ENCODE results near the gene LGALS9. TPM values are rescaled to one million over a fixed set of nuclear protein-coding genes. Genes with fewer than 3 reads are reported as not detected.

Gene LGALS9
- total and polyA plus RNA-seq, 9 of the 15 experiments (the other 6 are each of a cell fraction or from before 2014, with no cell fraction given) = 0.45 to 6.9 (median 2.8) TPM

GRCh38 chr17:27659683-27660082 is 28.7 kb downstream of the LGALS9 start:
- ChIA-PET POLR2A (no interaction called here), CTCF (ENCODE audit: low intra/inter-chr PET ratio) (interaction anchor here (0.6 kb wide), 1 partner anchor 215 kb away, joined by 3 read pairs; no protein-coding TSS in a partner anchor)
- intact Hi-C loops (cut with micrococcal nuclease) (no loop called here), in situ Hi-C loops (cut with MboI) (loop anchor here (5.0 to 10.0 kb wide), 4 partner anchors 85 to 425 kb away; no protein-coding TSS in a partner anchor)
- H3K27me3 ChIP-seq (ENCODE audit: control insufficient read depth in 2 of 2, insufficient read depth in 2 of 2, low read length in 2 of 2) = peaks cover 0 to 5% of the 10 kb centered on the region in 2 experiments; a peak in 1 of 5 replicates
- no peaks in the 10 kb centered on the region for H4K20me1 ChIP-seq (replicated peaks; ENCODE audit: control insufficient read depth, insufficient read depth, low read length)
- BruUV-seq (replicated peaks) = no TSS peak
- H3K79me2 ChIP-seq (ENCODE audit: control insufficient read depth, insufficient read depth, low read length) = no peaks in the 10 kb centered on the region
- no peak overlapping the region for H3K27ac ChIP-seq (ENCODE audit: extremely low read depth, low read depth, low read length)
- peaks cover 0 to 6% of the 10 kb centered on the region in 2 experiments; a peak in 3 of 5 replicates for H3K4me1 ChIP-seq (replicated peaks in 1 of 2; ENCODE audit: control insufficient read depth in 2 of 2, insufficient read depth in 2 of 2, low read length in 2 of 2)
- DNase-seq (ENCODE audit: extremely low read depth in 1 of 4, low spot score in 3 of 4) (no peak), FAIRE-seq (no peak), ATAC-seq (no peak)
- no peak overlapping the region for H3K9ac ChIP-seq (ENCODE audit: insufficient read depth in 1 of 2, low read depth in 2 of 2, low read length in 2 of 2)
- TF ChIP-seq REST (IDR thresholded peaks at IDR 0.05; ENCODE audit: borderline replicate concordance) = peak; percentile 58
- no peak for TF ChIP-seq REST (CRISPR knock-in tag; IDR thresholded peaks at IDR 0.05; ENCODE audit: low read depth)
- no peak for TF ChIP-seq ATF2 (CRISPR knock-in tag; IDR thresholded peaks at IDR 0.05)
- H2AFZ ChIP-seq (ENCODE audit: low read depth, low read length) = no peak overlapping the region
- H3K4me3 ChIP-seq = no peak overlapping the region
- no peaks in the 10 kb centered on the region for H3K36me3 ChIP-seq (ENCODE audit: control insufficient read depth, insufficient read depth, low read length)
- H3K9me3 ChIP-seq (replicated peaks; ENCODE audit: control insufficient read depth, insufficient read depth, low read depth, low read length) = no peaks in the 10 kb centered on the region
- no peak overlapping the region for H3K4me2 ChIP-seq (ENCODE audit: insufficient read depth, low read length)
- WGBS (ENCODE audit: insufficient coverage, low coverage, missing lambda C conversion rate) = 0% methylated on average over 6 of the region's 6 CpGs
- H3K9me1 ChIP-seq (ENCODE audit: control insufficient read depth, insufficient read depth, low read length) = no peaks in the 10 kb centered on the region
